GM18505 (cell line): Measurements from ENCODE around the gene LCN2.

Experiments
- ATAC-seq: cut with Tn5 transposase; IDR thresholded peaks from one replicate; pipeline ENCODE4 v1.9.1; 2021; ENCODE audit not compliant: unreplicated experiment
- POLR2A ChIP-seq: IDR thresholded peaks from 4 replicates; pipeline ENCODE4 v1.6.1; 2011; ENCODE audit warnings: borderline replicate concordance; ENCODE audit not compliant: insufficient read depth, insufficient read length; ENCODE audit errors: extremely low read depth

Gene LCN2

DNA sequence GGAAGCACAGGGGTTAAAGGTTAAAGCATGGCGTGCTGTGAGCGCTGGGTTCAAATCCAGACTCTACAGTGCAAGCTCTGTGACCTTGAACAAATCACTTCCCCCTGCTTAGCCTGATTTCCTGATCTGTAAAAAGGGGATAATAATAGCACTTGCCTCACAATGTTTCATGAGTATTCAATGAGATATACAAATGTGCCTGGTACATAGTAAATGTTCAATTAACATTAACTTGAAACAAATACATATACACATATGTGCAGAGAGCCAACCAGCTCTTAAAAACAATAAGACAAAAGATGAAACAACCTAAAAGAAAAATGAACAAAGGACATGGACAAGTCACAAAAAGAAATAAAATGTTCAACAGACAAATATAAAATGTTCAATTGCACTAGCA lies 38.1 kb downstream of the LCN2 start:
- no peak for TF ChIP-seq POLR2A

DNA sequence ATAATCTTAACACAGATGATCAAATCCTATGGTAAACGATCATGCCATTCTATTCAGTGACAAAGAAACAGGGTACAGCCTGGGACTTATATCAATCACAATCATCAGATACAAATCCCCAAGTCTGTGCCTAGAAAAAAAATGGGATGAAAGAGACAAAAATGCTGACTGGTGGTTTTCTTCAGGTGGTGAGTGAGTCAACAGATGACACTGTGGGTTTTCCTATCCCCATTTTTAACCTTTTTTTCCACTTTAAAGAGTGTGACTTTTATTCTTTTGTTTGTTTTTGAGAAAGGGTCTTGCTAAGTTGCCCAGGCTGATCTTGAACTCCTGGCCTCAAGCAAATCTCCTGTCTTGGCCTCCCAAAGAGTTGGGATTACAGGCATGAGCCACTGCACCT lies 39.0 kb downstream of the LCN2 start:
- TF ChIP-seq POLR2A = no peak
- no peak for ATAC-seq

More for the DNA sequence above, 38.1 kb downstream of the LCN2 start:
- ATAC-seq = no peak

DNA sequence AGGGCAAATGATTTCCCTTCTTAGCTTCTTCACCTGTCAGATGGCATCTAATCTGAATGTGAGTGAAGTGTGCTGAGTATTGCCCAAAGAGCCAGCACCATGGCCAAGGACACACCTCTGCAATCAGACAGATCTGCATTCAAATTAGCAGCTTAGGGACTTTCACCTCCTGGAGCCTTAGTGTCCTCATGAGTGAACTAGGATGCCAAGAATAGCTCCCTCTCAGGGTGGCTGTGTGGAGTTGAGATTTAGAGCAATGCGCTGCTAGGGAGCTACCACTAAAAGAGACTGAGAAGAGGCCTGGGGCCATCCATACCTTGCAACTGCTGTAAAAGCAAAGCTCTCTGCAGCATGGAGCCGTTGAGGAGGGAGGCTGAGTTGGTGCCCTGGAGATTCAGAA lies 40.8 kb downstream of the LCN2 start:
- TF ChIP-seq POLR2A = no peak
- ATAC-seq = no peak

DNA sequence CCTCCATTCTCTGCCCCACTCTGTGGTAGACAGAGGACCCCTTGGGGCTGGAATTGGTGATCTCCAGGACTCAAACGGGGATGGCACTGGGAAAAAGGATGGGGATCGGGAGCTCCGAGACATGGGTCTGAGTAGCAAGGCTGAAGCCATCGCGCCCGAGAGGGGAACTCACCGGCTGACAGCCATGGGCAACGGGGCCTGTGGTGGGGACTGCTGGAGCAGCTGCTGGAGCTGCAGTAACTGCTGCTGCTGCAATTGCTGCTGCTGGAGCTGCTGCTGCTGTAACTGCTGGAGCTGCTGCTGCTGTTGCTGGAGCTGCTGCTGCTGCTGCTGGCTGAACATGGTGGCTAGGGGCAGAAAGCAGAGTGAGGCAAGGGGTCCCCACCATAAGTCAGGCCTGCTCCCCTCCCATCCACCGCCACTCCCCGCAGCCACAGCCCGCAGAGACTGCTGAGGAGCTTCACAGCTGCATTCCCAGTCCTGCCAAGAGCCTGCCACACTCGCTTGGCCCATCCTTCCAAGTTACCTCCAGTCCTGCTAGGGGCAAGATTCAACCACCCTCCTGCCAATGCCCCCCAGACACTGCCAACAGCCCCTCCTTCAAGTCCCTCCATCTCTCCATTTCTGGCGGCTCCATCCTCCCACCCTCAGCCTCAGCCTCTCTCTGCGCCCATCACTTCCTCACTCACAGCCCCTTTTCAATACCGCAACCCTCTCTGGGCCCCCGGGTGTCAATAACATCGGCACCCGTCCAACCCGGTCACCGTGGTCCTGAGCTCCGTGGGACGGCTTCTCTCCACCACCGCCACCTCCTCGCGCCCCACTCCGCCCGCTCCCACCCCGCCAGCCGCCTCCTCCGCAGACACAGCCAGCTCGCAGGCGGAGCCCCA lies 41.5 kb downstream of the LCN2 start:
- no peak for TF ChIP-seq POLR2A
- ATAC-seq = no peak

DNA sequence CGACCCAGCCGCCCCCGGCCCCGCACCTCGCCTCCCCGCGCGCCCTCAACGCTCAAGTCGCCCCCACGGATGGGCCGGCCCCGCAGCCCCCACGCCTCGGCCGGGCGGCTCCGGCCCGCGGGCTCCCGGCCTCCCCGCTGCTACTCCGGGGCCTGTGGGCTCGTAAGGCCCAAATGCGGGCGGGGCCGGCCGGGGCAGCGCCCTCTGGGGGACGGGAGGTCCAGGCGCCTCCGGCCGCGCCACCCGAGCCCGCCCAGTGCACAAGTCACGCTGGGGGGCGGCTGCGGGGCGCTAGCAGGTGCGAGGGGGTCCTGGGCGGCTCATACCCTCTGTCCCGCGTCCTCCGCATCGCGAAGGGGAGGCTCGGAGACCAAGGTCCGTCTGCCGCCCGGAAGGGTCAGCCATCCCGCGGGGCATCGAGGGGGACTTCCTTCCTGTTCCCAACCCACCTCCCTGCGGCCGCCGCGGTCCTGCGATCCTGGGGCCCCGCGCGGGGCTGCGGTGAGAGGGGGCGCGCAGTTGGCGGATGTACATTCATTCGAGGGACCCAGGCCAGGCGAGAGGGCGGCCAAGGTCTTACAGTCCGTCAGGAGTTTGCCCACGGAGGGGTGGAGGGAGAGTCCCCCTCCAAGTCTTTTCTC lies 42.3 kb downstream of the LCN2 start, which contains the start of gene CIZ1:
Gene CIZ1, minus strand, starts transcription at position 167 of the 641 bp plus-strand sequence. CDS start 715 bp downstream, outside the sequence.
- peak; percentile 82 for TF ChIP-seq POLR2A
- peak; percentile 71 for ATAC-seq

DNA sequence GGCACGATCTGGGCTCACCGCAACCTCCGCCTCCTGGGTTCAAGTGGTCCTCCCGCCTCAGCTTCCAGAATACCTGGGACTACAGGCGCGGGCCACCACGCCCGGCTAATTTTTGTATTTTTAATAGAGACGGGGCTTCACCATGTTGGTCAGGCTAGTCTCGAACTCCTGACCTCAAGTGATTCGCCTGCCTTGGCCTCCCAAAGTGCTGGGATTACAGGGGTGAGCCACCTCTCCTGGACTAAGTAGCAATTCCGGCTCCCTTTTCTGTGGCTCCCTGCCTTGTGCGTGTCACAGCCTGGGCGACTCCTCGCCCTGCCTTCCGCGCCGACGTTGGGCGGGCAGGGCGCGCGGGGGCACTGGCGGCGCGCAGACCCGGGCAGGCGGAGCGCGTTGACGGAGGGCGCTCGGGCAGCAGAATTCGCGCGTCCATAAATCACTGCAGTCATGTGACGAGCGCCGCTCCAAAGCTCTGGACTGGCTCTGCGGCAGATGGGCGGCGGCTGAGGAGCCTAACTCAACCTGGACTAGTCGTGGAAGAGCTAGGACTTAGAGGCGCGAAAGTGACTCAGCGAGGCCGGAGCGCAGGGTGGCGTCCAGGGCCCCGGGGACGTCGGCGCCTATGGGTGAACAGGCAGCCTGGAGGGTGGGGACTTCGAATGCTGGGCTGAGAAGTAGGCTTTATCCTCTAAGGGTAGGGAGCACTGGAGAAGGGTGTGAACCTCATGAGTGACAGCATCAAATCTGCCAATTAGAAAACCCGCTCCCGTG lies 43.5 kb downstream of the LCN2 start:
- no peak for ATAC-seq

DNA sequence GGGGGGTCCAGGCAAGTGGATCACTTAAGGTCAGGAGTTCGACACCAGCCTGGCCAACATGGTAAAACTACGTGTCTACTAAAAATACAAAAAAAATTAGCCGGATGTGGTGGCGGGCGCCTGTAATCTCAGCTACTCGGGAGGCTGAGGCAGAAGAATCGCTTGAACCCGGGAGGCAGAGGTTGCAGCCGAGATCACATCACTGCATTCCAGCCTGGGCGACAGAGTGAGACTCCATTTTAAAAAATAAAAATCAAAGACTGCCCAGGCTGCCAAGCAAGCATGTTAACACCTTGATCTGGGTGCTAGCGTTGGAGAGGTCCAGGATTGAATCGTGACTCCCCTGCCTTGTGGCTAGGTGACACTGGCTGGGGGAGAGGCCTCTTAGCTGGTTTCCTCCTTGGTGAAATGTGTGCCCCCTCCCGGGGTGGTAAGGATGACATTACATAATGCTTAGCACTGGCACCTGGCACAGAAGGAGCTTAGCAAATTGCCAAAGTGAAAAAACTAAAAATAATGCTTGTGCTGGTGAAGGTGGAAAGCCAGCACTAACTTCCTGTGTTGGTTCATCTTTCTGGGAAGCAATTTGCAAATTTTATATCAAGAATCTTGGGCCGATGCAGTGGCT lies 44.3 kb downstream of the LCN2 start:
- no peak for ATAC-seq
- no peak for TF ChIP-seq POLR2A

More for the DNA sequence above, 43.5 kb downstream of the LCN2 start:
- peak; percentile 41 for TF ChIP-seq POLR2A

DNA sequence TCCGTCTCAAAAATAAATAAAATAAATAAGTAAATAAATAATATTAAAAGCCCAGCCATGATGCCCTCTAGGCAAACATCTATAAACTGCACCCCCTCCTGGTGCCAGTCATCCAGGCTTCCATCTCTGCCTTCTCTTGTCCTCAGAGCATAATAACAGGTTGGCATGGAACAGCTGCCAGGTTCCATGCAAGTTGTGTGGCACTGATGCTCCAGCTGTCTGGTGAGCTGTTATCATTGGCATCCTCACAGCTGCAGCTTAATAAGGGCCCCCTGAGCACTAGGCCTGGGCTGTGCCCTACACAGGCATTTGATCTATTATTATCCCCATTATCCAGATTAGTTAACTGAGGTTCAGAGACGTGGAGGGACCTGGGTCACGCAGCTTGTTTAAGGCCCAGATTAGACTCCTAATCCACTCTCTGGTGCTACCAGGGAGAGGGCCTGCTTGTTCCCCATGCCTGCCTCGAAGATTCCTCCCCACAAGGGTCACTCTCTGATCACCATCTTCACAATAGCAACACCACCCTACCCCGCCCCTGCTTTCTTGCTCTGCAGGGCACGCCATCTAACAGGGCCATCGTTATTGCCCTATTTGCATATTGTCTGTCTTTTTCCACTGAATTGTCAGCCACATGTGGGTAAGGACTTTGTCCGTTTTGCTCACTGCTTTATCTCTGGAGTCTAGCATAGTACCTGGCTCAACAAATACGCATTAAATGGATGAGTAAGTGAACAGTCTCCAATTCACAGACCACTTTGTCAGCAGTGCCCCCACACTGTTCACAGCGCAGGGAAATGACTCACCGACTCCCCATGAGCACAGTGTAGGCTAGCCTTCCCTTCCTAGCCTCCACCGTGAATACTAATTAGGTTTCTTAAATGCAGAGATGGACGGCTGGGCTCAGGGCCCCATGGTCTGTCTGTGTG lies 52.5 kb downstream of the LCN2 start:
- TF ChIP-seq POLR2A = no peak
- ATAC-seq = no peak

DNA sequence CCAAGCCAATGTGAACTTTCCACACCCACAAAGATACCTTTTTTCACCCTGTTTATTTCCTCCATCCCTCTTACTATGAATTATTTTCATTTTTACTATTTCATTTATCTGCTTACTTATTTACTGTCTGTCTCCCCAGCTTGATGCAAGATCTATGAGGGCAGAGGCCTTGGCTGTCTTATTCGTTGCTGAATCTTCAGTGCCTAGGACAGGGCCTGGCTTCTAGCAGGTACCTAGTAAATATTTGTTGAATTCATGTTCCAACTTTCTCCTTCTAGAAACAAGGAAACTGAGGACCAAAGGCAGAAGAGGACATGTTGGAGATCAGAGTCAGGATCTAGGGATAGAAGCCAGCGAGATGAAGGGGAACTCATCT lies 53.4 kb downstream of the LCN2 start:
- ATAC-seq = no peak
- TF ChIP-seq POLR2A = no peak
